Measurements from ENCODE around the gene RORB.
"Not testable (repeated sequence)": the region's sequence is repeated elsewhere in the genome, so short reads cannot be mapped to it uniquely, and the experiment has no call there.

RORB gene

DNA sequence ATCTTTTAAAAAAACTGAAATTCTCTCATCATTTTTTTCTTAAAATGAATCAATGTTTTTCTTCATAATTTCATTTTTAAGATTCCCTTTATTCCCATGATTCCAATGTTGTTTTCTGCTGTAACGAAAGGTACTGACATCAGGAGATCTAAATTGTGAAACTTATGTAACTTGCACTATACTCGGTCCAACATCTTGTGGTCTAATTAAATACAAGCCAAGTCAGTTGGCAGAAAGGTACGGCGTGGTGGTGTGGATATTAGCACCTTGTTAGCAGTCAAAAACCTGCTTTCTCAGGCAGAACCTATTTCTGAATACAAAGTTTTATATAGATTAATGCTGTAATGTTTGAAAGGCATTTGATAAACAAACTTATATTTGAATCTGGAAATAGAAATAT lies 20.1 kb downstream of the RORB start:
- DNase-seq = no peak

- no peak for DNase-seq
Measured at GRCh38 chr9:74519419-74519818, 22.3 kb downstream of the RORB start.

- DNase-seq = no peak
Measured at GRCh38 chr9:74521009-74521408, 23.9 kb downstream of the RORB start.

- DNase-seq = no peak
Measured at GRCh38 chr9:74524289-74524688, 27.2 kb downstream of the RORB start.

GRCh38 chr9:74526215-74526614 lies 29.1 kb downstream of the RORB start:
- DNase-seq = no peak

DNA sequence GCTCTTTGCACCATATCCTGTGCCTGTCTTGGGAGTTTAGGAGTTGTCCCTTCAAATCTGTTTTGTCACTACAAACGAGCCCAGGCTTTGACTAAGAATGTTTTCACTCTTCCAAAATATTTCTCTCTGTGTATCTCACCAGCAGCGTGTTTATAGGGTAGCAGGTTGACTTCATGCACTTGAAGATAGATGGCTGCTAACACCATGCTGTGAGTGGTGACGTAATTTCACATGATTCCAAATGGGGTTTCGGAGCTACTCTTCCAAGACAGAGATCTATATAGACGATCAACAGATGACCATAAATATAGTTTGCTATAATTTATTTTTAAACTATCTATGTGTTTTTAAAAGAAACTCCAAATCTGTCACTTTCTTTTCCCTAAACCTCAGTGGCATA lies 30.6 kb downstream of the RORB start:
- DNase-seq = no peak

DNA sequence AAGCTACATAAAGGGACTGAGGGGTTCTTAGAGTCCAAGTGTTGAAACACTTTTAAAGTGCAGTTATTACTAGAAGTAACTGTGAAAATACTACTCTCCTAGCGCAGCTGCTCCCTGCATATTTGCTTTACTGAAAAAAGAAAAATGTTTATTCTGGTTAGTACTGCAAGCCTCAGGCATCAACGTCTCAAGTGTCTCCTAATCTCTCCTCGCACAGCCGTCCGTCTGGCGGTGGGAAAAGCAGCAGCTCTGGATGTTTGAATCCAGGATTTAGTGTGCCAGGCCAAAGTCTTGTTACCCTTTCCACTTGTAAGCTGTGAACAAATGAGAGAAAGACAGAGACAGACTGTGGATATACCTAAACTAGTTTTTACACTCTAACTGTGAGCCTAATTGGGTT lies 31.1 kb downstream of the RORB start:
- DNase-seq = no peak

DNA sequence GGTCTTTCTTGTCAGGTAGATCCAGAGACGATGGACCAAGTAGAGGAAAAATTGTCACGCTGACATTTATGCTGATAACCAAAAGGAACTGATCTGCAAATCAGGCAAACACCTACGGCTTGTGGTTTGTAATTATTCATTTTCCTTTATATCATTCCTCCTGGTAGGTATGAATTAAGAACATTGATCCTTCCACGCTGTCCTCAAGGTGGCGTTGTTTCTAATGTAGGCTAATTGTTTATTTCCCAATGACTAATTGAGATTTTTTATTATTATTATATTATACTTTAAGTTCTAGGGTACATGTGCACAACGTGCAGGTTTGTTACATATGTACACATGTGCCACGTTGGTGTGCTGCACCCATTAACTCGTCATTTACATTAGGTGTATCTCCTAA lies 33.3 kb downstream of the RORB start:
- DNase-seq = not testable (repeated sequence)

- no peak for DNase-seq
Measured at GRCh38 chr9:74533253-74533652, 36.1 kb downstream of the RORB start.

DNA sequence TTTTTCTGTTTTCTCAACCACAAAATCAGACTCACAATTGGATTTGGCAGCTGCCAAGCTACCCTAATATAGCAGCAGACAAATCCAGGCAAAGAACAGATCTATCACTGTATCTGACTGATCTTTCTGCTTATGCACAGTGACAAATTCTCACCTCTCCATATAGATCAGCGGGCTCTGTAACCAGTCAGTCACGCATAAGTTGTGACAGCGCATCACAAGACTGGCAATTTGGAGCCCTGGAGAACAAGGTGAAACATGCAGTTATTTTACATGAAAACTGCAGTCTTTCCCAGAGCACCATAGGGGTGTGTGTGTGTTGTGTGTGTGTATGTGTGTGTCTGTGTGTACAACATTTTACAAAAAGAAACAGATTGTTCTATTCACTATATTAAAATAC lies 37.7 kb downstream of the RORB start:
- DNase-seq = no peak

GRCh38 chr9:74543145-74543544 lies 46.0 kb downstream of the RORB start:
- DNase-seq = no peak

DNA sequence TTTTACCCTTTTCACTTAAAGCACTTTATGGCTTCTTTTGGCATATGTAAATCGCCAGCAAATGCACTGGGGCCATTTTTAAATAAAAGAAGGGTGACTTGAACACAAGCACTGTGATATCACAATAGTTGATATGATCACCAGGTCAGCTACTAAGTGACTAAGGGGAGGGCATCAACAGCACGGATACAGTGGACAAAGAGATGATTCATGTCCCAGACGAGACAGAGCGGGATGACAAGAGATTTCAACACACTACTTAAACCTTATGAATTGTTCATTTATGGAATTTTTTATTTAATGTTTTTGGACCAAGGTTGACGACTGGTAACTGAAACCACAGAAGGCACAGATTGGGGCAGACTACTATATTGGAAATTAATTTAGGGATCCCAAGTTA lies 54.1 kb downstream of the RORB start:
- DNase-seq = no peak

DNA sequence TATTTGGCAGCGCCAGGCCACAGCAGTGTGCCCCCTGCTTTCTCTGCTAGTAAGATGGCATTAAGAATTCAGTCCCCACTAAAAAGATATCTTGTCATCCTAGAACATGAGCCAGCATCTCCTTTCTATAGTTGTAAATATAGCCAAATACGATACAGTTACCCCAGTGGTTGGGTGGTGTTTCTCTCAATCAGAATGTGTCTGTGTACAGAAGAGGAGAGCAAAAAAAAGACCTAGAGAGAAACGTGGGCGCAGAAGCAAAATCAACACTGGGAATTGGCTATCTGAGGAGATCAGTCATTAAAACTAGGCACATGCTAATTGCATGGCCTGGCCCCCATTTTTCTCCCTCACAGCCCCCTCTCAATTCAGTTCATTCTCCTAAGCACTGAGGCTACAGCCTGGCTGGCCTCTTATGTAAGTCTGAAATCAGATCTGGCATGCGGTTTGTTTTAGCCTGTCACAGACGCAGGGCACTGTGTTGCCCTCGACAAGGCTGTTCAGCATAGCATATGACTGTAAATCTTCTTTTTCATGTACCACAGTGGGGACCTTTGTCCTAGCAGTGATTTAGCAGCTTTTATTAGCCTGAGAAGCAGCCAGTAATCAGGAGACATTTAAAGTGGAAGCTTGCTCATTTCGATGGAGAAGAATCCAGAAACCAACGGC lies 57.8 kb downstream of the RORB start:
- DNase-seq = no peak

DNA sequence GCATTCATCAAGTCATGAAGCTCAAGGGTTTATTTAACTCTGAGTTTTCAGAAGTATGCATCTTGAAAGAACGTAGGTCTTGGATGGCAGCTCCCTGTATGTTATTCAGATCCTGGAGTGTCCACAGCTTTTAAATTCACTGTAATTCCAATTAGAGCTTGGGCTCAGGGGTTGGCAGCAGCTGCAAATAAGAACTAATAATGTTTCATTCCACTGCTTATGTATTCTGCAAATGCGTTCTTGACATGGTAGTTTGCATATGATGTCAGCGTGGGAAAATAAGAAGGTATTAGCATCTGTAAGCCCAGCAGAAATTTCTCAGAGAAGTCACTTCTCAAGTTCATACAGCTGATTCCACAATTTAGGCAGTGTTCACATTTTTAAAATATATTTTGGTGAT lies 58.4 kb downstream of the RORB start:
- no peak for DNase-seq

DNA sequence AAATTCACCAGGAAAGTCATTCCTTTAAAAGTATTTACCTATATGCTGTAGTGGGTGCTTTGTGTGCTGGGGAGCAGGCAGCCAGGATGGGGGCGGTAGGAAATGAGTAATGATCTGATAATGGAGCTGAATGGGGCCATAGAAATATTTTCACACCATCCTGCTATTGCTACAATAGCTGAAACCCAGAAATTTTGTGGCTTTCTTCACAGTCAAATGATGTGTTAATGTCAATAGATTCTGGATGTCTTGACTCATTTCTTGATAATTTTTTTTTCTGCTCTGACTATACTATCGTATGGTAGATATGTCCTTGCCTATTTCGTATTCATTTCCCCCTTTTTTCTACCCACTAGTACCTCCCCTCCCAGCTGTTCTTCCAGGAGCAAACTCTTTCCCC lies 59.5 kb downstream of the RORB start:
- no peak for DNase-seq

DNA sequence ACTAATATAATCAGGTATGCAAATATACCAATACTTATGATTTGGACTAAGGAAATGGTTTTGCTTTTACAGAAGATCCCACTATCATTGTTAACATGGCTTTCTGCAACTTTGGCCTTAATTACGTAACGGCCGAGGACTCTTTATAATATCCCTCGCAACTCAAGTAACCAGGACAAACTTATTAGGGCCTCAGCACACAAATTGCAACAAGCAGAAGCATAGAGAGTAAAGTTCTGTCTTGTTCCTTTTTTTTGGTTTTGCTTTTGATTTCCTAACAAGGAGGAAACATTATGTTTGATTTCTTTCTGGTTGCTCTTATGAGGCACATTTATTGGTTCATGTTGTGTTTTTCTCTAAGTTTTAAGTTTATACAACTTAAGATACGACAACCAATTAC lies 60.4 kb downstream of the RORB start:
- no peak for DNase-seq

- DNase-seq = no peak
Measured at GRCh38 chr9:74562611-74563010, 65.5 kb downstream of the RORB start.

DNA sequence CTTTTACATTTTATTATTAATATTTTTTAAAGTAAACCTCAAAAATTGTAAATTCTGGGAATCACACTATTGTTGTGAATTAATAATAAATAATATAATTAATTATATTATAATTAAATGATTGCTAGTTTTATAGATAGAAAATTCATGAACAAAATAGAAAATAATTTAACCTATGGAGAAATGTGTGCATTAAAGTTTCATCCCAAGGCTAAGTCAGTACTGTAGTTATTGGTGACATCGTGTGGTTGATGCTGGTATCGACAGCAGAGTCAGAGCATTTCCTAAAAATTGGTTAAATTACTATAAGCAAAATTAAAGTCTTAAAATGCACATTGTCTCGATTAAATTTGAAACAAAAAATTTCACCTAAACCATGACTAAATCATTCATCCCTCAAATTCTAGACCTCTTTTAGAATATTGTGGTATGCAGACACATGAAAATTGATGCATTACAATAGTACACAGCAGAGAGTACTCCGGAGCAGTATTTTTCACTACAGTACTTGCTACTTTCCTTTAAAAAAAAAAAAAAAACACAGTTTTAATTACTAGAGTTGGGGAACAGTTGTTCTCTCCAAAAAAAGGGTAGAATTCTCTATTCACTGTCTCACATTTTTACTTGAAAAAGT lies 73.9 kb downstream of the RORB start:
- peak; percentile 31 for DNase-seq

DNA sequence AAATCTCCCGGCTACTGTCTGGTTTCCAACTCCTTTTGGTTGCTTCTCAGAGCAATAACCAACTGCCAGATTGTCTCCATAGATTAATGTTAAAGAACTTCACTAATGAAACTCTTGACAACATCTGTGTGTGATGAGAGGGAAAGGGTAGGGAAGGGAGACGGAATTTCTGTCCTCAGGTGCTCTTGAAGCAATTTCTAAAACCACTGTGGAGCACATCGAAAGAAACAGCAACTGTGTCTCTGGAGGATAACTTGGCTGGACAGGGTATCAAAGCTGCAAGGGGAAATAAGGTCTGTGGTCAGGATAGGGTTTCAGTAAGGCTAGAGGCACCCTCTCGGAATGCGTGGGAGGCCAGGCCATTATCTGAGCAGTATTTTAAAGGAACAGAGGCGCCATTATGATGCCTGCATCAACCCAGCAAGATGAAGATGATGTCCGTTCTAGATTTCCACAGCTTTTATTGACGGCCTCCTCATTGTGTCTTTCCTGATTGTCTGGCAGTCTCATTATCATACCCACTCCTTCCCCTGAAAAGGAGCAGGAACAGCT lies 76.6 kb downstream of the RORB start:
- no peak for DNase-seq

DNA sequence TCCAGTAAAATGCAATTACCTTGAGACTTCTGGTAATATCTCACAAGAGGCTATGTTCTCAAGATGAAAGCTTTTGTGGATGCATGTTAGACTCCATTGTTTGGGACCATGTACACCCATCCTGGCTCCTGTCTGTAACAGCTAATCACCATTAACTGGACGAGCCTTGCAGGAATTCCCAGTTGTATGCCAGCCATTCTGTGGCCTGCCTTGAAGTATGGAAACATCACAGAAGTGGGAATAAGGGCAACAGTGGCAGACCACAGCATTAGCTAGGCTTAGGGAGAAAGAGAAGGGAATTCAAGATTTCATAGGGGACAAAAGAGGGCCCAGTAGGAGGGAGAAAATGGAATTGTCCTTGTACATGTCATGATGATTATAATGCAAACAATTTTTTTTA lies 79.0 kb downstream of the RORB start:
- DNase-seq = no peak

GRCh38 chr9:74577956-74578355 lies 80.8 kb downstream of the RORB start:
- no peak for DNase-seq

- no peak for DNase-seq
Measured at GRCh38 chr9:74589576-74589975, 92.4 kb downstream of the RORB start.

- no peak for DNase-seq
Measured at GRCh38 chr9:74595286-74595685, 98.2 kb downstream of the RORB start.

GRCh38 chr9:74598874-74599273 lies 101.7 kb downstream of the RORB start:
- DNase-seq = no peak
